Brain microvascular endothelial cell (primary cell): ENCODE measurements around the gene CACNA2D3.

ENCODE experiments used
- DNase-seq: peaks from one replicate; pipeline ENCODE4 v3.0.0-alpha.2; 2020
- H3K27ac ChIP-seq: fragments of 250-450 bp; sonication (Bioruptor Pico); 2 replicates; pipeline ENCODE4 v1.5.1; 2020; ENCODE audit warnings: mild to moderate bottlenecking, moderate library complexity
- H3K27me3 ChIP-seq: fragments of 250-450 bp; sonication (Bioruptor Pico); replicated peaks from 2 replicates; pipeline ENCODE4 v1.5.1; 2020; ENCODE audit warnings: mild to moderate bottlenecking
- H3K36me3 ChIP-seq: fragments of 250-450 bp; sonication (Bioruptor Pico); replicated peaks from 2 replicates; pipeline ENCODE4 v1.5.1; 2020; ENCODE audit warnings: mild to moderate bottlenecking
- H3K4me3 ChIP-seq: 2 replicates; pipeline ENCODE4 v1.5.1; 2011; ENCODE audit warnings: low read depth, mild to moderate bottlenecking, control low read depth, low read length, moderate library complexity
- in situ Hi-C: cut with HindIII; loops from 2 replicates; pipeline ENCODE4 v1.10.0; 2017; ENCODE audit warnings: low sequenced_read_pairs, low pct_ligation_motif_present
- TF ChIP-seq, protein P1 (sequence below): IDR thresholded peaks from 2 replicates; pipeline ENCODE4 v1.5.1; 2011; ENCODE audit warnings: low read depth, mild to moderate bottlenecking, moderate library complexity, low read length, control low read depth, inconsistent platforms; ENCODE audit errors: missing control alignments

Gene CACNA2D3

GRCh38 chr3:54356261-54357045 is 234.1 kb downstream of the CACNA2D3 start:
- Histone ChIP-seq H3K27ac (no peak overlapping the region), H3K27me3 (no peaks in the 10 kb centered on the region), H3K4me3 (no peak overlapping the region), H3K36me3 (no peaks in the 10 kb centered on the region)
- in situ Hi-C loops = no loop called here
- TF ChIP-seq, protein P1, sequence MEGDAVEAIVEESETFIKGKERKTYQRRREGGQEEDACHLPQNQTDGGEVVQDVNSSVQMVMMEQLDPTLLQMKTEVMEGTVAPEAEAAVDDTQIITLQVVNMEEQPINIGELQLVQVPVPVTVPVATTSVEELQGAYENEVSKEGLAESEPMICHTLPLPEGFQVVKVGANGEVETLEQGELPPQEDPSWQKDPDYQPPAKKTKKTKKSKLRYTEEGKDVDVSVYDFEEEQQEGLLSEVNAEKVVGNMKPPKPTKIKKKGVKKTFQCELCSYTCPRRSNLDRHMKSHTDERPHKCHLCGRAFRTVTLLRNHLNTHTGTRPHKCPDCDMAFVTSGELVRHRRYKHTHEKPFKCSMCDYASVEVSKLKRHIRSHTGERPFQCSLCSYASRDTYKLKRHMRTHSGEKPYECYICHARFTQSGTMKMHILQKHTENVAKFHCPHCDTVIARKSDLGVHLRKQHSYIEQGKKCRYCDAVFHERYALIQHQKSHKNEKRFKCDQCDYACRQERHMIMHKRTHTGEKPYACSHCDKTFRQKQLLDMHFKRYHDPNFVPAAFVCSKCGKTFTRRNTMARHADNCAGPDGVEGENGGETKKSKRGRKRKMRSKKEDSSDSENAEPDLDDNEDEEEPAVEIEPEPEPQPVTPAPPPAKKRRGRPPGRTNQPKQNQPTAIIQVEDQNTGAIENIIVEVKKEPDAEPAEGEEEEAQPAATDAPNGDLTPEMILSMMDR = no peak
- DNase-seq = no peak

GRCh38 chr3:54357301-54357700 is 234.9 kb downstream of the CACNA2D3 start:
- in situ Hi-C loops = no loop called here
- H3K36me3 ChIP-seq = no peaks in the 10 kb centered on the region
- H3K27ac ChIP-seq = no peak overlapping the region
- TF ChIP-seq, protein P1 = no peak
- H3K4me3 ChIP-seq = no peak overlapping the region
- DNase-seq = no peak
- H3K27me3 ChIP-seq = no peaks in the 10 kb centered on the region

- Histone ChIP-seq H3K36me3 (no peaks in the 10 kb centered on the region), H3K4me3 (no peak overlapping the region), H3K27me3 (no peaks in the 10 kb centered on the region), H3K27ac (no peak overlapping the region)
- no peak for DNase-seq
- TF ChIP-seq, protein P1 = no peak
- in situ Hi-C loops = no loop called here
These were observed 236.0 kb downstream of the CACNA2D3 start for GRCh38 chr3:54358316-54358715.

DNA sequence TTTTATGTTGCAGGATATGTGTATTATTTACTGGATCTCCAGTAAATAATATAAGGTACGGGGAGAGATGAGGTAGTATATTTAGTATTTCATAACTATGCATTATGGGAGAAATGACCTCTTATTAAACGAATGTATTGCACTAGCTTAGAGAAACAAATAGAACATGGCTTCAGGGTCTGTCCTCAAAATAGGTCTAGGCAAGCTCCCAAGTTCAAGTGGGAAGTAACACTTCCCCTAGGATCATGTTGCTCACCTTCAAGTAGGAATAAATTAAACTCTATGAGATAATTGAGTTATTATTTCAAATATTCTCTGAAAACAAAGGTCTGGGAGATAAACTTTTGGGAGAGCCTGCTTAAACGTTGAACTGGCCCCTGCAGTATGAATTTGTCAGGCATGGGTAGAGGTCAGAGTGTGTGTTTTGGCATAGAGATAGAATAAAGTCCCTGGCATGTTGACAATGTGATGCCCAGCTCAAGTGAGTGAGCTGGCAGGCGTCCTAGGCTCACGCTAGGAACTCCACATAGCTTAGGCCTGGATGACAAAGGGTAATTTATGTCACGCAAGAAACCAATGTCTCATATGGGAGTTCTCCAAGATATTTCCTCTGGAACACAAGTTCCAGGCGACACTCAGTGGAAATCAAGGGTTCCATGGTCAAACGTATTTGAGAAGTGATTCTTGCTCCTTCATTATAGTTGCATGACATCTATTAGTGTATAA is 236.8 kb downstream of the CACNA2D3 start:
- Histone ChIP-seq H3K36me3 (no peaks in the 10 kb centered on the region), H3K4me3 (no peak overlapping the region), H3K27me3 (no peaks in the 10 kb centered on the region), H3K27ac (no peak overlapping the region)
- no peak for DNase-seq
- TF ChIP-seq, protein P1 = no peak
- in situ Hi-C loops = no loop called here

GRCh38 chr3:54360320-54360719 is 238.0 kb downstream of the CACNA2D3 start:
- no peaks in the 10 kb centered on the region for H3K36me3 ChIP-seq
- TF ChIP-seq, protein P1 = no peak
- no peak for DNase-seq
- in situ Hi-C loops = no loop called here
- H3K27ac ChIP-seq = no peak overlapping the region
- H3K27me3 ChIP-seq = no peaks in the 10 kb centered on the region
- H3K4me3 ChIP-seq = no peak overlapping the region
